GM12891 (cell line): Measurements from ENCODE around the gene ETS1.

Experiments used
- DNase-seq: peaks from one replicate; pipeline ENCODE4 v3.0.0; 2011; ENCODE audit warnings: low spot score; ENCODE audit not compliant: insufficient read length
- FAIRE-seq: peaks from 2 replicates; lab custom pipeline; 2011; peaks lifted over from hg19 to GRCh38; lab: Jason Lieb, UNC
- PAX5 ChIP-seq: IDR thresholded peaks from 2 replicates; pipeline ENCODE4 v1.6.1; 2011; ENCODE audit warnings: low read length, moderate library complexity, mild to moderate bottlenecking; ENCODE audit not compliant: insufficient read depth, severe bottlenecking
- POLR2A ChIP-seq: IDR thresholded peaks from 2 replicates; pipeline ENCODE4 v1.6.1; 2011; ENCODE audit warnings: low read depth, low read length, control low read depth
- POLR2AphosphoS5 ChIP-seq: IDR thresholded peaks from 2 replicates; pipeline ENCODE4 v1.6.1; 2011; ENCODE audit warnings: low read depth, low read length, control low read depth
- POU2F2 ChIP-seq: IDR thresholded peaks from 2 replicates; pipeline ENCODE4 v1.6.1; 2011; ENCODE audit warnings: low read depth, mild to moderate bottlenecking, control low read depth, low read length, moderate library complexity
- SPI1 ChIP-seq: IDR thresholded peaks from 2 replicates; pipeline ENCODE4 v1.6.1; 2011; ENCODE audit warnings: low read depth, low read length, control low read depth
- TAF1 ChIP-seq: IDR thresholded peaks from 2 replicates; pipeline ENCODE4 v1.6.1; 2011; ENCODE audit warnings: low read depth, low read length, control low read depth

ETS1 gene

GRCh38 chr11:128522055-128522942, 65.1 kb downstream of the ETS1 start:
- TF ChIP-seq PAX5 (no peak), TAF1 (peak; percentile 66), POLR2A (peak; percentile 83), POU2F2 (no peak), POLR2AphosphoS5 (peak; percentile 91), SPI1 (no peak)
- FAIRE-seq (peak; percentile 96), DNase-seq (peak; percentile 76)

- FAIRE-seq (peak; percentile 13), DNase-seq (no peak)
- no peak for TF ChIP-seq PAX5
- TF ChIP-seq SPI1: no peak
- no peak for TF ChIP-seq TAF1
- 0 out of 2 replicates have a peak, but pooled peaks have one; percentile 17 for TF ChIP-seq POLR2AphosphoS5
- TF ChIP-seq POLR2A: peak; percentile 53; the same call in 1 of the 2 replicates
- TF ChIP-seq POU2F2: no peak; the same call in 1 of the 2 replicates
Measured at GRCh38 chr11:128521682-128522054, 65.7 kb downstream of the ETS1 start.

GRCh38 chr11:128520888-128521681, 66.3 kb downstream of the ETS1 start:
- TF ChIP-seq POLR2A: 0 out of 2 replicates have a peak, but pooled peaks have one; percentile 2
- no peak for TF ChIP-seq PAX5
- FAIRE-seq (peak; percentile 76), DNase-seq (no peak)

- DNase-seq (no peak), FAIRE-seq (peak; percentile 50)
- no peak for TF ChIP-seq SPI1
- no peak for TF ChIP-seq PAX5
- no peak for TF ChIP-seq TAF1
- TF ChIP-seq POLR2A: no peak
- no peak for TF ChIP-seq POLR2AphosphoS5
- TF ChIP-seq POU2F2: no peak
Measured at GRCh38 chr11:128520206-128520887, 67.0 kb downstream of the ETS1 start.

GRCh38 chr11:128519338-128519737, 68.0 kb downstream of the ETS1 start:
- DNase-seq: no peak
- no peak for TF ChIP-seq TAF1
- TF ChIP-seq POLR2AphosphoS5: peak; percentile 29; the same call in 1 of the 2 replicates
- peak; percentile 82 for FAIRE-seq

GRCh38 chr11:128518493-128519207, 68.7 kb downstream of the ETS1 start:
- no peak for DNase-seq
- peak; percentile 69 for FAIRE-seq
- no peak for TF ChIP-seq TAF1
- TF ChIP-seq POLR2AphosphoS5: no peak
- no peak for TF ChIP-seq POU2F2

- FAIRE-seq (peak; percentile 60), DNase-seq (no peak)
- TF ChIP-seq TAF1: no peak
- no peak for TF ChIP-seq POU2F2
- no peak for TF ChIP-seq SPI1
- no peak for TF ChIP-seq PAX5
- no peak for TF ChIP-seq POLR2A
- TF ChIP-seq POLR2AphosphoS5: no peak
Measured at GRCh38 chr11:128517451-128518230, 69.7 kb downstream of the ETS1 start.

GRCh38 chr11:128516886-128517285, 70.5 kb downstream of the ETS1 start:
- TF ChIP-seq POLR2AphosphoS5: no peak; the same call in 1 of the 2 replicates
- TF ChIP-seq PAX5: no peak
- no peak for TF ChIP-seq TAF1
- TF ChIP-seq SPI1: no peak
- no peak for TF ChIP-seq POLR2A
- TF ChIP-seq POU2F2: no peak
- peak; percentile 38 for FAIRE-seq

More at GRCh38 chr11:128516886-128517285, 70.5 kb downstream of the ETS1 start:
- DNase-seq: no peak
